Ovary (tissue), 3 donors: ENCODE measurements around the gene KCTD13.

Source experiments
- CTCF ChIP-seq, 3 donors: fragments of 450-650 bp in 2 of 3; fragments of 200-600 bp in 1 of 3; IDR thresholded peaks; one replicate each; pipeline versions ENCODE4 v1.5.1 to v1.8.0; 2016 to 2022; ENCODE audit warnings: antibody characterized with exemption in 3 of 3, mild to moderate bottlenecking in 1 of 3
- EP300 ChIP-seq: sonication (generic); formaldehyde crosslinking; IDR thresholded peaks from one replicate; pipeline ENCODE4 v1.6.1; 2017; ENCODE audit warnings: antibody characterized with exemption
- POLR2A ChIP-seq: fragments of 450-650 bp; IDR thresholded peaks from one replicate; pipeline ENCODE4 v1.6.1; 2017; ENCODE audit warnings: antibody characterized with exemption, mild to moderate bottlenecking, moderate library complexity
- donor health status: DM: no; HTN: no; CAD: no.

- TF ChIP-seq CTCF (IDR thresholded peaks at IDR 0.05) (no peak), POLR2A (no peak), EP300 (no peak)
These were observed 25.0 kb downstream of the KCTD13 start for GRCh38 chr16:29900888-29901606.
